Transverse colon (tissue), 3 donors: ENCODE measurements around the gene NACA.

ENCODE experiments used
- EP300 ChIP-seq: sonication (generic); formaldehyde crosslinking; IDR thresholded peaks from one replicate; pipeline ENCODE4 v1.6.1; 2017; ENCODE audit warnings: antibody characterized with exemption, low read depth
- POLR2A ChIP-seq: fragments of 450-650 bp; IDR thresholded peaks from one replicate; pipeline ENCODE4 v1.6.1; 2016; ENCODE audit warnings: antibody characterized with exemption, mild to moderate bottlenecking, moderate library complexity
- TF ChIP-seq, protein P1 (sequence below), 5 experiments: fragments of 200-600 bp in 3 of 5; fragments of 450-650 bp in 2 of 5; sonication (generic) in 3 of 5; IDR thresholded peaks; 1 replicate in 2 of 5; 2 replicates in 3 of 5; pipeline ENCODE4 v1.5.1; 2016 to 2017; ENCODE audit warnings: antibody characterized with exemption in 5 of 5, inconsistent platforms in 3 of 5, mild to moderate bottlenecking in 2 of 5, moderate library complexity in 1 of 5

DNA sequence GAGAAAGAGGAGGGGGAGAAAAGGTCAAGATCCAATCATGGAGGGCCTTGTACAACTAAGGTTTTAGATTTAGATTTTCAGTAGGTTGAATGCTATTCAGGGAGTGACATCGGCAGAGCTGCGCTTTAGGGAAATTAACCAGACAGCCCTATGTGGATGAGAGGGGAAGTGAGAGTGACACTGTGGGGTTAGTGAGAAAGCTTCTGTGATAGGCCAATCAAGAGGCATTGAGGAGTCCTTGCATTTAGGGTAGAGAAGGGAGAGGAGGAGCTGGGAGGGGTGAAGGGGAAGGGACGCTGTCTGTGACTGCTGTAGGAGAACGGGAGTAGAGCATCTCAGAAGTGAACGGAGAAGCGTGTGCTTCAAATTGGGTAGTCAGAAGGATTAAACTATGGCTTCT is 41.4 kb upstream of the NACA start:
- TF ChIP-seq, protein P1, sequence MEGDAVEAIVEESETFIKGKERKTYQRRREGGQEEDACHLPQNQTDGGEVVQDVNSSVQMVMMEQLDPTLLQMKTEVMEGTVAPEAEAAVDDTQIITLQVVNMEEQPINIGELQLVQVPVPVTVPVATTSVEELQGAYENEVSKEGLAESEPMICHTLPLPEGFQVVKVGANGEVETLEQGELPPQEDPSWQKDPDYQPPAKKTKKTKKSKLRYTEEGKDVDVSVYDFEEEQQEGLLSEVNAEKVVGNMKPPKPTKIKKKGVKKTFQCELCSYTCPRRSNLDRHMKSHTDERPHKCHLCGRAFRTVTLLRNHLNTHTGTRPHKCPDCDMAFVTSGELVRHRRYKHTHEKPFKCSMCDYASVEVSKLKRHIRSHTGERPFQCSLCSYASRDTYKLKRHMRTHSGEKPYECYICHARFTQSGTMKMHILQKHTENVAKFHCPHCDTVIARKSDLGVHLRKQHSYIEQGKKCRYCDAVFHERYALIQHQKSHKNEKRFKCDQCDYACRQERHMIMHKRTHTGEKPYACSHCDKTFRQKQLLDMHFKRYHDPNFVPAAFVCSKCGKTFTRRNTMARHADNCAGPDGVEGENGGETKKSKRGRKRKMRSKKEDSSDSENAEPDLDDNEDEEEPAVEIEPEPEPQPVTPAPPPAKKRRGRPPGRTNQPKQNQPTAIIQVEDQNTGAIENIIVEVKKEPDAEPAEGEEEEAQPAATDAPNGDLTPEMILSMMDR (IDR thresholded peaks at IDR 0.05), result no peak
- TF ChIP-seq POLR2A, result no peak
- TF ChIP-seq EP300, result no peak
